ENCODE data around the gene FUT2.
"Not testable (repeated sequence)": the region's sequence is repeated elsewhere in the genome, so short reads cannot be mapped to it uniquely, and the experiment has no call there.

Gene FUT2

GRCh38 chr19:48714759-48715675 lies 19.2 kb downstream of the FUT2 start:
- DNase-seq (ENCODE audit: low spot score): peak; percentile 17
- TF ChIP-seq, protein P1, sequence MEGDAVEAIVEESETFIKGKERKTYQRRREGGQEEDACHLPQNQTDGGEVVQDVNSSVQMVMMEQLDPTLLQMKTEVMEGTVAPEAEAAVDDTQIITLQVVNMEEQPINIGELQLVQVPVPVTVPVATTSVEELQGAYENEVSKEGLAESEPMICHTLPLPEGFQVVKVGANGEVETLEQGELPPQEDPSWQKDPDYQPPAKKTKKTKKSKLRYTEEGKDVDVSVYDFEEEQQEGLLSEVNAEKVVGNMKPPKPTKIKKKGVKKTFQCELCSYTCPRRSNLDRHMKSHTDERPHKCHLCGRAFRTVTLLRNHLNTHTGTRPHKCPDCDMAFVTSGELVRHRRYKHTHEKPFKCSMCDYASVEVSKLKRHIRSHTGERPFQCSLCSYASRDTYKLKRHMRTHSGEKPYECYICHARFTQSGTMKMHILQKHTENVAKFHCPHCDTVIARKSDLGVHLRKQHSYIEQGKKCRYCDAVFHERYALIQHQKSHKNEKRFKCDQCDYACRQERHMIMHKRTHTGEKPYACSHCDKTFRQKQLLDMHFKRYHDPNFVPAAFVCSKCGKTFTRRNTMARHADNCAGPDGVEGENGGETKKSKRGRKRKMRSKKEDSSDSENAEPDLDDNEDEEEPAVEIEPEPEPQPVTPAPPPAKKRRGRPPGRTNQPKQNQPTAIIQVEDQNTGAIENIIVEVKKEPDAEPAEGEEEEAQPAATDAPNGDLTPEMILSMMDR (IDR thresholded peaks at IDR 0.05; ENCODE audit: extremely low read depth, missing control alignments): no peak

- TF ChIP-seq, protein P1 (IDR thresholded peaks at IDR 0.05; ENCODE audit: extremely low read depth, missing control alignments): no peak
- DNase-seq (ENCODE audit: low spot score): no peak
Observed at GRCh38 chr19:48715681-48716171, 20.0 kb downstream of the FUT2 start.

GRCh38 chr19:48716562-48717291 lies 21.0 kb downstream of the FUT2 start:
- TF ChIP-seq, protein P1 (IDR thresholded peaks at IDR 0.05; ENCODE audit: extremely low read depth, missing control alignments): no peak
- DNase-seq (ENCODE audit: low spot score): no peak

DNA sequence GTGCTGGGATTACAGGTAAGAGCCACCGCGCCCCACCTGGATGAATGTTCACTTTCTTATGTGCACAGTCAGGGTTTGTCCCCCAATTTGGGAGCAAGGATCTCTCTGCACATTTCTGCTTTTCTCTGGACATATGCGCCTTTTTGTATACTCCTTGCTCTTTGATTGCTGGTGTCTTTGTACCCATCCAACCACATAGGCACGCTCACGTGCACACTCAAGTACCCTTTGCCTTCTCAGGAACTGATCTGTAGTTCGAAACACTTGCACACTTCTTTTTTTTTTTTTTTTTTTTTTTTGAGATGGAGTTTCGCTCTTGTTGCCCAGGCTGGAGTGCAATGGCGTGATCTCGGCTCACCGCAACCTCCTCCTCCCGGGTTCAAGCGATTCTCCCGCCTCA lies 22.3 kb downstream of the FUT2 start:
- DNase-seq (ENCODE audit: low spot score): not testable (repeated sequence)

GRCh38 chr19:48718711-48719231 lies 23.0 kb downstream of the FUT2 start:
- TF ChIP-seq, protein P1 (IDR thresholded peaks at IDR 0.05; ENCODE audit: extremely low read depth, missing control alignments): no peak
- no peak for DNase-seq (ENCODE audit: low spot score)

DNA sequence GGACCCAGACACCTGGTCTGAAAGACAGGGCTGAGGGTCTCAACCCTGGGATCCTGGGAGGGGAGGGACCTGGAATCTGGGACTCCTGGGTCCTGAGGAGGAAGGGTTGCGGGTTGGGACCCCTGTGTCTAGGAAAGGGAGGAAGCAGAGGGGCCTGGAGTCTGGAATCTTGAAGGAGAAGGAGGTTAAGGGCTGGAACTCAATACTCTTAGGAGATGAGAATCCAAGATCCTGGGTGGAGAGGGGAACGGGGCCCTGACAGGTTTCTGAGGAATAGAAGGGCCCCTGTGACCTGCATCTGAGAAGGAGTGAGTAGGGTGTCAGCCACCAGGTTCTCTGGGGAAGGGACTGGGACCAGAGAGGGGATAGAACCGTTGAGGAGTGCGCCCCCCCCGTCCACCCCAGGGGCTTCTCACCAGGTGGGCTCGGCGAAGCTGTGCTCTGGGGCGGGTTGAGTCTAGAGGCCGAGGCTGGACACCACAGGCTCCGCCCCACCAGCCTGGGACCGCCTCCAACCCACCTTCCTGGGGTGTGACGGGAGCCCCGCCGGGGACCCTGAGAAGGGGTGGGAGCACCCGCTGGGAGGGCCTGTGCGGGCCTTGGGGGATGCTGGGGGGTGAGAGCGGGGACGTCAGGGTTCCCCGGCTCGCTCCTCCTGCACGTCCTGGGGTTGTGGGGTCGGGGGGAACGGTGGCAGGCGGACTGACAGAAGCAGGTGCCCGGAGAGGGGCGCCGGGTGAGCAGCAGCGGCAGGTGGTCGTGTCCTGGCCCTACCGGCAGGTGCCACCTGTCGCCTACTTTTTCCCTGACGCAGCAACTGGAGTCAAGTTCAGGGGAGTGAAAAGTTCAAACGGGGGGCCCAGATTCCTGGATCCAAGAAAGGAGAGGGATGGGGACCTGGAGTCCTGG lies 23.7 kb downstream of the FUT2 start, which contains the start of gene MAMSTR:
Gene MAMSTR, minus strand, starts transcription at position 463 of the 909 bp plus-strand sequence. CDS start 694 bp downstream, outside the sequence.
- DNase-seq (ENCODE audit: low spot score): no peak
- TF ChIP-seq, protein P1 (IDR thresholded peaks at IDR 0.05; ENCODE audit: extremely low read depth, missing control alignments): no peak

DNA sequence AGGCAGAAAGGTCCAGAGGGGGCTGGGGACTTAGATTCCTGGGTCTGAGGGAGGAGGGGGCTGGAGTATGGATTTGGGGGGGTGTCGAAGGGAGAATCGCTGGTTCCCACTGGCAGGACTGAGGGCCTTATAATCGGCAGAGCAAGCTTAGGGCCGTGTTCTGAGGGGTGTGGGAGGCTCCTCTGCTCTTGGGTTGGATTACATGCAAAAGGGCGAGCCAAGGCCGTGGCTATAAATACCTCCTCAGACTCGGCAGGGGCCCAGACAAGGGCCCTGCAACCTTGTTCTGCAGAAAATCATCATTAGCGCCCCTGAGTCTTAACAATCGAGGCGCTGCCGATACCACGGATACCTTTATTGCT lies 24.5 kb downstream of the FUT2 start:
- TF ChIP-seq, protein P1 (IDR thresholded peaks at IDR 0.05; ENCODE audit: extremely low read depth, missing control alignments): no peak
- DNase-seq (ENCODE audit: low spot score): no peak
